Measurements from ENCODE around the gene ADGRL4.

GRCh38 chr1:78856096-78856495, 150.4 kb downstream of the ADGRL4 start:
- TF ChIP-seq CTCF (IDR thresholded peaks at IDR 0.05) = no peak
- TF ChIP-seq POLR2AphosphoS5 (IDR thresholded peaks at IDR 0.05; ENCODE audit: low read depth, low read length) = no peak
- no peak for TF ChIP-seq TCF7L2 (IDR thresholded peaks at IDR 0.05; ENCODE audit: low read depth, low read length)
- TF ChIP-seq REST (IDR thresholded peaks at IDR 0.05; ENCODE audit: insufficient read depth in 1 of 2, low read depth in 2 of 2, low read length in 1 of 2) = no peak
- no peak for TF ChIP-seq SIN3A (IDR thresholded peaks at IDR 0.05; ENCODE audit: borderline replicate concordance, insufficient read depth, low read depth, low read length)
